ENCODE data around the gene TRIM56.
"Not testable (repeated sequence)": the region's sequence is repeated elsewhere in the genome, so short reads cannot be mapped to it uniquely, and the experiment has no call there.

Gene TRIM56

GRCh38 chr7:101113140-101113539 is 27.9 kb downstream of the TRIM56 start:
- not testable (repeated sequence) for DNase-seq (ENCODE audit: low spot score)

DNA sequence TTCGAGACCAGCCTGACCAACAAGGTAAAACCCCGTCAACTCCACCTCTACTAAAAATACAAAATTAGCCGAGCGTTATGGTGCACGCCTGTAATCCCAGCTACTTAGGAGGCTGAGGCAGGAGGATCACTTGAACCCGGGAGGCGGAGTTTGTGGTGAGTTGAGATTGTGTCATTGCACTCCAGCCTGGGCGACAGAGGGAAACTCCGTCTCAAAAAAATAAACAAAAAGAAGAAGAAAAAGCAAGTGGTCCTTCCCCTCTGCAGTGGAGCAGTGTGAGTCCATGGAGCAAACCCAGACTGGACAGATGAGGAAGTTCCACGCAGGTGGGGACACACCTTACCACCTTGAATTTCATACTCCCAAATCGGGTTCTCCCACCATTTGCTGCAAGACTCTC is 28.6 kb downstream of the TRIM56 start:
- DNase-seq (ENCODE audit: low spot score), result no peak

DNA sequence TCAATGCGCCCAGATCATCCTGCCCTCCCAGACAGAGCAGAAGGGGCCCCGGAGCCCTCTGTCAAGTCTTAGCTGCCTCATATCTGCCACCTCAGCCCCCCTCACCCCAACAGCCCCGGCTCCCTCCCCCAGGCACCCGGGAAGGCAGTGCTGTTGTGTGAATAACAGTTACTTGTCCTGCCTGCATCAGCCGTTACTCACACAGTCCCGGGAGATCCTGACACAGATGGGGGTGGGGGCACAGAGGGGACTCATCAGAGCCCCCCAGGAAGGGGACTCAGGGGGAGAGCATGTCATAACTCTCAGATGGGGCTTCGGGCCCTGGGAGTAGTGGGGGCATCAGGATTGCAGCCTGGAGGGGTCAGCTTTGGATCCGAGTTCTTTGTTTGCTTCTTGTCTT is 29.2 kb downstream of the TRIM56 start:
- DNase-seq (ENCODE audit: low spot score), result peak; percentile 97

GRCh38 chr7:101115215-101115614 is 29.9 kb downstream of the TRIM56 start:
- DNase-seq (ENCODE audit: low spot score), result no peak

GRCh38 chr7:101116898-101117297 is 31.6 kb downstream of the TRIM56 start:
- DNase-seq (ENCODE audit: low spot score), result no peak

DNA sequence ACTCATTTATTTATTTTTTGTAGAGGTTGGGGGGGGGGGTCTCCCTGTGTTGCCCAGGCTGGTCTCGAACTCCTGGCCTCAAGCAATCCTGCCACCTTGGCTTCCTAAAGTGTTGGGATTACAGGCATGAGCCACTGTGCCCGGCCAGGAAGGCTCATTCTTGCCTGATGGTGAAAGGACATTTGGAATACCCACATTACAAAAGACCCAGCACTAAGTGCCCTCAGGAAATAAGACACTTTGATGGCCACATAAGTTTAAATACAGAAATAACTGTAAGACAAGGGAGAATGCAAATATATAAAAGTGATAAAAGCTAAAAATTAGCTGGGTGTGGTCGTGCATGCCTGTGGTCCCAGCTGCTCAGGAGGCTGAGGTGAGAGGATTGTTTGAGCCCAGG is 33.6 kb downstream of the TRIM56 start:
- DNase-seq (ENCODE audit: low spot score), result no peak

- no peak for DNase-seq (ENCODE audit: low spot score)
These were observed 34.6 kb downstream of the TRIM56 start for GRCh38 chr7:101119876-101120275.

DNA sequence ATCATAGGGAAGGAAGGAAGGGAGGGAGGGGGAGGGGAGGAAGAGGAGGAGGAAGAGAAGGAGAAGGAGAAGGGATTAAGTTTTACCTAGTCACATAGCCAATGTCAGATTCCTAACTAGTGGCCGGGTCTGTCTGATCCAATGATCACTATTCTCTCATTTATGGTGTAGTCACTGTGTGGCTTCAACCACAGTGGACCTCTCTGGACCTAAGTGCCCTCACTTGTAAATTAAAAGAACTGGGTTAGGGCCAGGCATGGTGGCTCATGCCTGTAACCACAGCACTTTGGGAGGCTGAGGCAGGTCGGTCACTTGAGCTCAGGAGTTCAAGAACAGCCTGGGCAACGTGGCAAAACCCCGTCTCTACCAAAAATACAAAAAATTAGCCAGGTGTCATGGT is 35.0 kb downstream of the TRIM56 start:
- DNase-seq (ENCODE audit: low spot score), result no peak

DNA sequence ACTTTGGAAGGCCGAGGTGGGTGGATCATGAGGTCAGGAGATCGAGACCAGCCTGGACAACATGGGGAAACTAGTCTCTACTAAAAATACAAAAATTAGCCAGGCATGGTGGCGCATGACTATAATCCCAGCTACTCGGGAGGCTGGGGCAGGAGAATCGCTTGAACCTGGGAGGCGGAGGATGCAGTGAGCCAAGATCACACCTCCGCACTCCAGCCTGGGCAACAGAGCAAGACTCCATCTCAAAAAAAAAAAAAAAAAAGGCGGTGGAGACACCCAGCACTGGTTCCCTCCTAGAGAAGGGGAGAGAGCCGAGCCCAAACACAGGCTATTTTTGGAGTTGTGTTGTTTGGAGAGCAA is 36.3 kb downstream of the TRIM56 start:
- DNase-seq (ENCODE audit: low spot score), result not testable (repeated sequence)

GRCh38 chr7:101121991-101122932 is 37.0 kb downstream of the TRIM56 start:
- peak; percentile 100 for DNase-seq (ENCODE audit: low spot score)

DNA sequence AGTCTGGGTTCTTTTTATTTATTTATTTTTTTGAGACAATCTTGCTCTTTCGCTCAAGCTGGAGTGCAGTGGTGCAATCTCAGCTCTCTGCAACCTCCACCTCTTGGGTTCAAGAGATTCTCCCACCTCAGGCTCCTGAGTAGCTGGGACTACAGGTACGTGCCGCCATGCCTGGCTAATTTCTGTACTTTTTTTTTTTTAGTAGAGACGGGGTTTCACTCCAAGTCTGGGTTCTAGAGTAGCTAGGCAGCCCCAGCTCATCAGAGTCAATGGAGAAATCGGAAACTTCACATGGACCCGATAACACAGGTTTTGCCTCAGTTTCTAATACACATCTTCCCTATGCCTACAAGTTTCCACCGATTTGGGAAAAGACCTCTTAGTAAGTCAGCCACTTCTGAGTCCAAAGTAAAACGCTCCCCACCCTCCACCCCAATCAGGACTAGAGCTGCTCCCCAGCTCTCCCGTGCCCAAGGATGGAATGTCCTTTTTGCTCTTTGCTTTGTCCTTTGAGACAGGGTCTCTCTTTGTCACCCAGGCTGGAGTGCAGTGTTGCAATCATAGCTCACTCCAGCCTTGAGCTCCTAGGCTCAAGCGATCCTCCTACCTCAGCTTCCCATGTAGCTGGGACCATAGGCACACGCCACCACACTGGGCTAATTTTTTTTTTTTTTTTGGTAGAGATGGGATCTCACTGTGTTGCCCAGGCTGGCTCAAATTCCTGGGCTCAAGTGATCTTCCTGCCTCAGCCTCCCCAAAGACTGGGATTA is 37.8 kb downstream of the TRIM56 start:
- no peak for DNase-seq (ENCODE audit: low spot score)

- no peak for DNase-seq (ENCODE audit: low spot score)
These were observed 38.4 kb downstream of the TRIM56 start for GRCh38 chr7:101123703-101124068.

DNA sequence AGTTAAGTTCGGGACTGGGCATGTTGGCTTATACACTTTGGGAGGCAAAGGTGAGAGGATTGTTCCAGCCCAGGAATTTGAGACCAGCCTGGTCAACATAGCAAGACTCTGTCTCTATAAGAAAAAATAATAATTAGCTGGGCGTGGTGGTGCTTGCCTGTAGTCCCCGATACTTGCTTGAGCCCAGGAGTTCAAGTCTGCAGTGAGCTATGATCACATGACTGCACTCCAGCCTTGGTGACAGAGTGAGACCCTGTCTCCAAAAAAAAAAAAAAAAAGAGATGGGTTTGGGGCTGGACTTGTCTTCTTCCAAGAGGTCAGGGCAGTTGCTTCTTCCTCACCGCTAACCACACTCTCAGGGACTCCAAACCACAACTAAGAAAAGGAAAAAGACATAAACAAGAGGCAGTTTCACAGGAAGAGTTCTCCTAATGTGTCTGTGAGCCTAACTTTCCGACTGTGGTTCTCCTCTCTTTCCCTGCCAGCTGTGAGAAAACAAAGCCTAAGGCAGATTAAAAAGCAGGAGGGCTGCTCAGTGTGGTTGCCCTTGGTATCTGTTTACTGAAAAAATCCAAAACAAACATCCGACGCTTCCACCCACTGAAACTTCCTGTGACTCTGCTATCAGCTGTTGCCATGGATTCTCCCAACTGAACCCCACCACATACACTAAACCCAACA is 39.2 kb downstream of the TRIM56 start:
- DNase-seq (ENCODE audit: low spot score), result peak; percentile 78

GRCh38 chr7:101125989-101126650 is 40.8 kb downstream of the TRIM56 start:
- DNase-seq (ENCODE audit: low spot score), result peak; percentile 92

DNA sequence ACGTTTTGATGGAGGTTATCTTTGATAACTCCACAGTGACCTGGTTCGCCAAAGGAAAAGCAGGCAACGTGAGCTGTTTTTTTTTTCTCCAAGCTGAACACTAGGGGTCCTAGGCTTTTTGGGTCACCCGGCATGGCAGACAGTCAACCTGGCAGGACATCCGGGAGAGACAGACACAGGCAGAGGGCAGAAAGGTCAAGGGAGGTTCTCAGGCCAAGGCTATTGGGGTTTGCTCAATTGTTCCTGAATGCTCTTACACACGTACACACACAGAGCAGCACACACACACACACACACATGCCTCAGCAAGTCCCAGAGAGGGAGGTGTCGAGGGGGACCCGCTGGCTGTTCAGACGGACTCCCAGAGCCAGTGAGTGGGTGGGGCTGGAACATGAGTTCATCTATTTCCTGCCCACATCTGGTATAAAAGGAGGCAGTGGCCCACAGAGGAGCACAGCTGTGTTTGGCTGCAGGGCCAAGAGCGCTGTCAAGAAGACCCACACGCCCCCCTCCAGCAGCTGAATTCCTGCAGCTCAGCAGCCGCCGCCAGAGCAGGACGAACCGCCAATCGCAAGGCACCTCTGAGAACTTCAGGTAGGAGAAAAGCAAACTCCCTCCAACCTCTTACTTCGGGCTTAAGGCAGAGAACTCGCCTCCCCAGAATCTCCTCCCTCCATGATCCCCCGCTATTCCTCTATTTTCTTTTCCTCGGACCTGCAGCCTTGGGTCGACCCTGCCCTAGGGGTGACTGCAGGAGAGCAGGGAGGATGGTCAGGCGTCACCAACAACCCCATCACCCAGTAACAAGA is 41.6 kb downstream of the TRIM56 start, which contains the start of gene SERPINE1:
SERPINE1 (plus strand) TSS at position 454 of the 809 bp plus-strand sequence. CDS start 1,290 bp downstream, outside the sequence.
- peak; percentile 100 for DNase-seq (ENCODE audit: low spot score)

- DNase-seq (ENCODE audit: low spot score), result no peak
These were observed 42.3 kb downstream of the TRIM56 start for GRCh38 chr7:101127460-101128039.

DNA sequence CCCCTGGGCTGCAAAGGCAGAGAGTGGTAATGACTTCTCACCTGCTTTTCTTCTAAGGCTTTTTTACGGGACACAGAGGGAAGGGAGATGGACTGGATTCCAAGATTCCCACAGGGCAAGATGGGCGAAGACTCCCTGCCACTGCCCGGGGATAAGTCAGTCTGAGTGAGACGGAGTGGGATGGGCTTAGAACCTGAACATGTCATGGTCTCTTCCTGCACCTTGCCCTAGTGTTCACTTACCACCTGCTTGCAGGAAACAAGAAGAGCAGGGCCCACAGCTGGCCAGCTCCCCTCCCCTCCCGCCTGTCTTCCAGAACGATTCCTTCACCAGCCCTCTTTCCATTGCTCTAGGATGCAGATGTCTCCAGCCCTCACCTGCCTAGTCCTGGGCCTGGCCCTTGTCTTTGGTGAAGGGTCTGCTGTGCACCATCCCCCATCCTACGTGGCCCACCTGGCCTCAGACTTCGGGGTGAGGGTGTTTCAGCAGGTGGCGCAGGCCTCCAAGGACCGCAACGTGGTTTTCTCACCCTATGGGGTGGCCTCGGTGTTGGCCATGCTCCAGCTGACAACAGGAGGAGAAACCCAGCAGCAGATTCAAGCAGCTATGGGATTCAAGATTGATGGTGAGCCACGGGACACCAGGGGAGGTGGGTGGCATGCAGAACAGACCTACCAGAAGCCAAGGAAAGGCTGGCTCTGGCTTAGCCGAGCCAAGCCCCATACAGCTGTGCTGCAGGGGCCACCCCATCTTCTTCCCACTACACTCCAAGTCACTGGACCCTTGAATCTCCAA is 43.0 kb downstream of the TRIM56 start:
- peak; percentile 77 for DNase-seq (ENCODE audit: low spot score)

GRCh38 chr7:101129603-101130117 is 44.4 kb downstream of the TRIM56 start:
- peak; percentile 79 for DNase-seq (ENCODE audit: low spot score)

All from RKO (cell line).